Upper lobe of left lung (tissue), 6 donors: ENCODE results near the gene NAP1L5. TPM values are rescaled to one million over a fixed set of nuclear protein-coding genes. Genes with fewer than 3 reads are reported as not detected.

Source experiments
- ATAC-seq, 2 donors: fragments of 200-7000 bp; cut with Tn5 transposase; one replicate each; pipeline ENCODE4 v1.9.1; 2022; ENCODE audit warnings: mild to moderate bottlenecking in 2 of 2, moderate library complexity in 2 of 2; ENCODE audit not compliant: low FRiP score in 2 of 2
- DNase-seq, 2 donors: peaks; one replicate each; pipeline ENCODE4 v3.0.0-alpha.2; 2019 to 2020
- H3K27ac ChIP-seq, 4 donors: fragments of 200-600 bp; sonication (generic); one replicate each; pipeline ENCODE4 v1.5.1; 2016 to 2019
- H3K27me3 ChIP-seq, 4 donors: fragments of 200-600 bp; sonication (generic); one replicate each; pipeline ENCODE4 v1.5.1; 2017 to 2019
- H3K36me3 ChIP-seq, 4 donors: fragments of 200-600 bp; sonication (generic); one replicate each; pipeline ENCODE4 v1.5.1; 2016 to 2019
- H3K4me1 ChIP-seq, 4 donors: fragments of 200-600 bp; sonication (generic); one replicate each; pipeline ENCODE4 v1.5.1; 2018 to 2019
- H3K4me3 ChIP-seq, 4 donors: fragments of 200-600 bp; sonication (generic); one replicate each; pipeline ENCODE4 v1.5.1; 2017 to 2019; ENCODE audit warnings: mild to moderate bottlenecking in 2 of 4, moderate library complexity in 1 of 4
- H3K9me3 ChIP-seq, 4 donors: fragments of 200-600 bp; sonication (generic); one replicate each; pipeline ENCODE4 v1.5.1; 2018 to 2019
- CTCF ChIP-seq, 6 experiments: fragments of 450-650 bp in 4 of 6; fragments of 200-600 bp in 2 of 6; sonication (generic) in 2 of 6; IDR thresholded peaks; one replicate each; pipeline ENCODE4 v1.5.1; 2016 to 2019; ENCODE audit warnings: antibody characterized with exemption in 6 of 6
- EP300 ChIP-seq, 4 donors: sonication (generic); formaldehyde crosslinking; IDR thresholded peaks; one replicate each; pipeline ENCODE4 v1.5.1; 2017; ENCODE audit warnings: antibody characterized with exemption in 4 of 4, control low read depth in 2 of 4
- POLR2A ChIP-seq, 4 donors: fragments of 450-650 bp; IDR thresholded peaks; one replicate each; pipeline ENCODE4 v1.5.1; 2016 to 2017; ENCODE audit warnings: antibody characterized with exemption in 4 of 4, mild to moderate bottlenecking in 2 of 4
- POLR2AphosphoS5 ChIP-seq, 2 donors: sonication (generic); formaldehyde crosslinking; IDR thresholded peaks; one replicate each; pipeline ENCODE4 v1.5.1; 2017; ENCODE audit warnings: antibody characterized with exemption in 2 of 2
- WGBS, 2 donors: methylation state at CpG; one replicate each; pipeline ENCODE4 v1.1.5; 2017 to 2018; 5-methylcytosine and 5-hydroxymethylcytosine counted together
- total RNA-seq, 6 donors: library from RNA; depleted of rRNA in 4 of 6; stranded (reverse); fragments of >200 nt in 4 of 6; gene quantifications; one replicate each; pipeline versions ENCODE4 v1.1.0 to v1.2.1, GENCODE V29; 2016 to 2021
- donor health status: DM: no; HTN: no; CAD: no; lungs with moderate emphysema.
- donor health status: DM: no; HTN: yes; CAD: no; lungs with severe emphysema.

NAP1L5 gene
- total RNA-seq, 6 donors from 2014 or later = 1.5 to 3.0 (median 2.8) TPM; not detected in 1

- no peaks in the 10 kb centered on the region for H3K27me3 ChIP-seq
- H3K9me3 ChIP-seq = no peaks in the 10 kb centered on the region
- DNase-seq = peak in 1 of 2 donors; percentile 48
- H3K4me1 ChIP-seq = peaks cover 0 to 7% (median 2%) of the 10 kb centered on the region in 4 donors
- H3K4me3 ChIP-seq = no peak overlapping the region
- peak; percentile 87 to 94 for ATAC-seq
- WGBS, 2 donors = 31 to 40% methylated on average over 4 of the region's 4 CpGs
- H3K27ac ChIP-seq = peak overlapping the region in 2 of 4 donors; percentile 2 to 42
- TF ChIP-seq POLR2AphosphoS5 (IDR thresholded peaks at IDR 0.05) (no peak), CTCF (IDR thresholded peaks at IDR 0.05) (peak; percentile 65 to 77 (median 75))
- peaks cover 0 to 50% (median 14%) of the 10 kb centered on the region in 4 donors for H3K36me3 ChIP-seq
Observed at GRCh38 chr4:88659055-88659889, 38.4 kb downstream of the NAP1L5 start.

GRCh38 chr4:88655226-88655625 is 42.4 kb downstream of the NAP1L5 start:
- TF ChIP-seq EP300 (IDR thresholded peaks at IDR 0.05) (no peak), CTCF (IDR thresholded peaks at IDR 0.05) (no peak), POLR2AphosphoS5 (IDR thresholded peaks at IDR 0.05) (no peak), POLR2A (IDR thresholded peaks at IDR 0.05) (no peak)

GRCh38 chr4:88653371-88653946 is 44.2 kb downstream of the NAP1L5 start:
- Histone ChIP-seq H3K4me3 (no peak overlapping the region), H3K27me3 (no peaks in the 10 kb centered on the region), H3K9me3 (no peaks in the 10 kb centered on the region), H3K27ac (no peak overlapping the region), H3K4me1 (no peaks in the 10 kb centered on the region), H3K36me3 (peaks cover 0 to 46% (median 18%) of the 10 kb centered on the region in 4 donors)
- WGBS, 2 donors = 85 to 86% methylated on average over 4 of the region's 4 CpGs
- ATAC-seq (no peak), DNase-seq (no peak)
- TF ChIP-seq POLR2AphosphoS5 (IDR thresholded peaks at IDR 0.05) (no peak), POLR2A (IDR thresholded peaks at IDR 0.05) (no peak), CTCF (IDR thresholded peaks at IDR 0.05) (no peak), EP300 (IDR thresholded peaks at IDR 0.05) (no peak)

More at GRCh38 chr4:88655226-88655625, 42.4 kb downstream of the NAP1L5 start:
- H3K9me3 ChIP-seq = no peaks in the 10 kb centered on the region
- no peak overlapping the region for H3K4me3 ChIP-seq
- ATAC-seq (no peak), DNase-seq (no peak)
- H3K27me3 ChIP-seq = no peaks in the 10 kb centered on the region
- 91 to 95% methylated on average over 3 of the region's 3 CpGs for WGBS, 2 donors
- peaks cover 0 to 7% (median 2%) of the 10 kb centered on the region in 4 donors for H3K4me1 ChIP-seq
- H3K36me3 ChIP-seq = peaks cover 0 to 46% (median 18%) of the 10 kb centered on the region in 4 donors
- H3K27ac ChIP-seq = no peak overlapping the region

- WGBS, 2 donors = 74 to 80% methylated on average over 3 of the region's 3 CpGs
- Histone ChIP-seq H3K9me3 (no peaks in the 10 kb centered on the region), H3K4me1 (peaks cover 0 to 6% (median 0%) of the 10 kb centered on the region in 4 donors), H3K4me3 (no peak overlapping the region), H3K27ac (no peak overlapping the region), H3K27me3 (no peaks in the 10 kb centered on the region), H3K36me3 (peaks cover 0 to 15% (median 3%) of the 10 kb centered on the region in 4 donors)
- no peak for TF ChIP-seq CTCF (IDR thresholded peaks at IDR 0.05)
- TF ChIP-seq EP300 (IDR thresholded peaks at IDR 0.05) = no peak
- TF ChIP-seq POLR2A (IDR thresholded peaks at IDR 0.05) = no peak
- TF ChIP-seq POLR2AphosphoS5 (IDR thresholded peaks at IDR 0.05) = no peak
- DNase-seq = no peak
- ATAC-seq = no peak
Observed at GRCh38 chr4:88649716-88650115, 47.9 kb downstream of the NAP1L5 start.
